OCI-LY1 (cell line): ENCODE data around the gene GRHL1.

Experiments
- H2AFZ ChIP-seq: fragments of 200-600 bp; sonication (generic), shearing (Covaris generic); 2 replicates; pipeline ENCODE4 v1.6.0; 2014; ENCODE audit warnings: antibody characterized with exemption, mild to moderate bottlenecking, low read length
- H3F3A ChIP-seq: fragments of 200-600 bp; sonication (generic), shearing (Covaris generic); 2 replicates; pipeline ENCODE4 v1.6.0; 2014; ENCODE audit warnings: mild to moderate bottlenecking, antibody characterized with exemption, low read length, moderate library complexity; ENCODE audit not compliant: insufficient read depth
- H3K27ac ChIP-seq: fragments of 200-600 bp; sonication (generic); 2 replicates; pipeline ENCODE4 v1.5.1; 2014; ENCODE audit warnings: low read length, mixed run types, mild to moderate bottlenecking, low read depth; ENCODE audit not compliant: poor library complexity, severe bottlenecking
- H3K27me3 ChIP-seq: fragments of 200-600 bp; sonication (generic); 2 replicates; pipeline ENCODE4 v1.6.0; 2014; ENCODE audit warnings: antibody characterized with exemption, mild to moderate bottlenecking, low read length, moderate library complexity; ENCODE audit not compliant: insufficient read depth
- H3K36me3 ChIP-seq: fragments of 200-600 bp; sonication (generic); 2 replicates; pipeline ENCODE4 v1.6.1; 2014; ENCODE audit warnings: mild to moderate bottlenecking, antibody characterized with exemption, low read length, moderate library complexity, mixed read lengths; ENCODE audit not compliant: insufficient read depth
- H3K4me1 ChIP-seq: fragments of 200-600 bp; sonication (generic); 2 replicates; pipeline ENCODE4 v1.5.1; 2014; ENCODE audit warnings: mild to moderate bottlenecking, low read length, moderate library complexity; ENCODE audit not compliant: insufficient read depth, severe bottlenecking
- H3K4me2 ChIP-seq: fragments of 200-600 bp; sonication (generic), shearing (Covaris generic); 2 replicates; pipeline ENCODE4 v1.6.1; 2014; ENCODE audit warnings: low read length
- H3K4me3 ChIP-seq: fragments of 200-600 bp; sonication (generic); 2 replicates; pipeline ENCODE4 v1.5.1; 2014; ENCODE audit warnings: low read length, low read depth, mild to moderate bottlenecking, mixed read lengths; ENCODE audit not compliant: poor library complexity, severe bottlenecking
- H3K79me2 ChIP-seq: fragments of 200-600 bp; shearing (Covaris generic); 2 replicates; pipeline ENCODE4 v1.6.1; 2016; ENCODE audit warnings: mixed run types, low read length, mixed read lengths; ENCODE audit not compliant: insufficient read depth
- H3K9ac ChIP-seq: fragments of 200-600 bp; sonication (generic), shearing (Covaris generic); 2 replicates; pipeline ENCODE4 v1.6.1; 2014; ENCODE audit warnings: mild to moderate bottlenecking, low read length, mixed read lengths
- H3K9me2 ChIP-seq: fragments of 200-600 bp; sonication (generic), shearing (Covaris generic); 2 replicates; pipeline ENCODE4 v1.6.1; 2014; ENCODE audit warnings: low read depth, mild to moderate bottlenecking, low read length, mixed read lengths
- H3K9me3 ChIP-seq: fragments of 200-600 bp; shearing (Covaris generic); 2 replicates; pipeline ENCODE4 v1.6.1; 2014; ENCODE audit warnings: low read length, mixed read lengths
- H4K20me1 ChIP-seq: fragments of 200-600 bp; sonication (generic), shearing (Covaris generic); 2 replicates; pipeline ENCODE4 v1.6.0; 2016; ENCODE audit warnings: mild to moderate bottlenecking, low read length; ENCODE audit not compliant: insufficient read depth
- CTCF ChIP-seq: fragments of 200-600 bp; sonication (generic), shearing (Covaris generic); IDR thresholded peaks from 2 replicates; pipeline ENCODE4 v1.5.1; 2017; ENCODE audit warnings: mild to moderate bottlenecking, antibody characterized with exemption, low read length, moderate library complexity, mixed read lengths
- EZH2 ChIP-seq: fragments of 200-600 bp; sonication (generic), shearing (Covaris generic); IDR thresholded peaks from 2 replicates; pipeline ENCODE4 v1.8.0; 2017; ENCODE audit warnings: borderline replicate concordance, mixed run types, mild to moderate bottlenecking, antibody characterized with exemption, low read length, moderate library complexity, mixed read lengths

The GRHL1 gene

GRCh38 chr2:9949992-9950520 lies 1.4 kb upstream of the GRHL1 start:
- no peaks in the 10 kb centered on the region for H3K9me2 ChIP-seq
- H3K4me1 ChIP-seq: peaks cover 17% of the 10 kb centered on the region
- H4K20me1 ChIP-seq: no peaks in the 10 kb centered on the region
- H3F3A ChIP-seq: no peaks in the 10 kb centered on the region
- no peaks in the 10 kb centered on the region for H3K36me3 ChIP-seq
- H3K4me3 ChIP-seq: no peak overlapping the region
- H3K27me3 ChIP-seq: no peaks in the 10 kb centered on the region
- H3K9me3 ChIP-seq: no peaks in the 10 kb centered on the region
- TF ChIP-seq EZH2 (no peak), CTCF (no peak)
- no peak overlapping the region for H2AFZ ChIP-seq
- no peak overlapping the region for H3K27ac ChIP-seq
- peak overlapping the region; percentile 93 for H3K4me2 ChIP-seq
- no peaks in the 10 kb centered on the region for H3K79me2 ChIP-seq
- no peak overlapping the region for H3K9ac ChIP-seq

GRCh38 chr2:9950521-9951271 lies 797 bp upstream of the GRHL1 start:
- H3K4me3 ChIP-seq: peak overlapping the region; percentile 82
- no peaks in the 10 kb centered on the region for H3K27me3 ChIP-seq
- no peaks in the 10 kb centered on the region for H3K9me3 ChIP-seq
- no peaks in the 10 kb centered on the region for H3K36me3 ChIP-seq
- H3K9me2 ChIP-seq: no peaks in the 10 kb centered on the region
- H3K27ac ChIP-seq: no peak overlapping the region
- no peak for TF ChIP-seq EZH2
- TF ChIP-seq CTCF: no peak; the same call in 1 of the 2 replicates
- no peaks in the 10 kb centered on the region for H3F3A ChIP-seq
- H3K79me2 ChIP-seq: no peaks in the 10 kb centered on the region
- peak overlapping the region; percentile 35; the same call in 1 of the 2 replicates for H2AFZ ChIP-seq
- peak overlapping the region; percentile 93 for H3K4me2 ChIP-seq
- peak overlapping the region; percentile 81 for H3K9ac ChIP-seq
- no peaks in the 10 kb centered on the region for H4K20me1 ChIP-seq
- peaks cover 17% of the 10 kb centered on the region for H3K4me1 ChIP-seq

- H3K27me3 ChIP-seq: no peaks in the 10 kb centered on the region
- peak overlapping the region; percentile 35; the same call in 1 of the 2 replicates for H2AFZ ChIP-seq
- H3K27ac ChIP-seq: no peak overlapping the region
Measured at GRCh38 chr2:9951272-9951521, 296 bp upstream of the GRHL1 start.

More at GRCh38 chr2:9951272-9951521, 296 bp upstream of the GRHL1 start:
- TF ChIP-seq CTCF (no peak), EZH2 (no peak)
- Histone ChIP-seq H3K36me3 (no peaks in the 10 kb centered on the region), H3K9me2 (no peaks in the 10 kb centered on the region), H3K79me2 (no peaks in the 10 kb centered on the region), H3K4me2 (peak overlapping the region; percentile 93), H3K9me3 (no peaks in the 10 kb centered on the region), H4K20me1 (no peaks in the 10 kb centered on the region), H3K4me1 (peaks cover 17% of the 10 kb centered on the region), H3K9ac (peak overlapping the region; percentile 81), H3F3A (no peaks in the 10 kb centered on the region), H3K4me3 (peak overlapping the region; percentile 82)
